CD14-positive monocyte (primary cell): ENCODE results near the gene CDK5RAP3. TPM values are rescaled to one million over a fixed set of nuclear protein-coding genes. Genes with fewer than 3 reads are reported as not detected.

Source experiments
- DNase-seq, 3 donors: peaks; one replicate each; pipeline ENCODE4 v3.0.0-alpha.2; 2011 to 2022
- H2AFZ ChIP-seq: 2 replicates; pipeline ENCODE4 v1.6.0; 2012; ENCODE audit warnings: mild to moderate bottlenecking, low read depth, low read length, inconsistent platforms; ENCODE audit not compliant: insufficient read depth, poor library complexity, severe bottlenecking
- H3K27ac ChIP-seq, 2 donors: 1 replicate in 1 of 2; 2 replicates in 1 of 2; pipeline ENCODE4 v1.5.1; 2012 to 2013; ENCODE audit warnings: low read length in 2 of 2, control low read depth in 1 of 2, inconsistent platforms in 1 of 2, low read depth in 1 of 2, mild to moderate bottlenecking in 1 of 2
- H3K27me3 ChIP-seq, 2 donors: one replicate each; pipeline versions ENCODE4 v1.6.0 to v1.6.1; 2011 to 2013; ENCODE audit warnings: low read length in 2 of 2; ENCODE audit not compliant: control insufficient read depth in 2 of 2, insufficient read depth in 2 of 2
- H3K36me3 ChIP-seq, 2 donors: replicated peaks in 1 of 2; 1 replicate in 1 of 2; 2 replicates in 1 of 2; pipeline versions ENCODE4 v1.5.1 to v1.6.1; 2012 to 2013; ENCODE audit warnings: low read length in 2 of 2, control low read depth in 1 of 2, inconsistent platforms in 1 of 2, mild to moderate bottlenecking in 1 of 2; ENCODE audit not compliant: insufficient read depth in 2 of 2, control insufficient read depth in 1 of 2
- H3K4me1 ChIP-seq, 2 donors: 1 replicate in 1 of 2; 2 replicates in 1 of 2; pipeline versions ENCODE4 v1.5.1 to v1.6.1; 2012 to 2013; ENCODE audit warnings: low read length in 2 of 2, control low read depth in 1 of 2, inconsistent platforms in 1 of 2, mild to moderate bottlenecking in 1 of 2, moderate library complexity in 1 of 2; ENCODE audit not compliant: insufficient read depth in 2 of 2, control insufficient read depth in 1 of 2
- H3K4me2 ChIP-seq: replicated peaks from 2 replicates; pipeline ENCODE3; 2012; ENCODE audit warnings: low read length, moderate library complexity, mild to moderate bottlenecking; ENCODE audit not compliant: poor library complexity, severe bottlenecking; ENCODE audit errors: extremely low read depth
- H3K4me3 ChIP-seq, 3 experiments: fragments of 200-600 bp in 1 of 3; sonication (generic) in 1 of 3; replicated peaks in 1 of 3; 1 replicate in 2 of 3; 2 replicates in 1 of 3; pipeline ENCODE4 v1.5.1; 2011 to 2013; ENCODE audit warnings: low read length in 3 of 3, mild to moderate bottlenecking in 3 of 3, control low read depth in 2 of 3, low read depth in 2 of 3, inconsistent platforms in 1 of 3, moderate library complexity in 1 of 3
- H3K79me2 ChIP-seq: 2 replicates; pipeline ENCODE4 v1.6.0; 2012; ENCODE audit warnings: mild to moderate bottlenecking, control low read depth, inconsistent platforms, low read length, moderate library complexity; ENCODE audit not compliant: insufficient read depth
- H3K9ac ChIP-seq: 2 replicates; pipeline ENCODE4 v1.6.0; 2017; ENCODE audit warnings: low read length, mild to moderate bottlenecking; ENCODE audit not compliant: insufficient read depth, poor library complexity, severe bottlenecking
- H3K9me3 ChIP-seq, 2 donors: replicated peaks in 1 of 2; 1 replicate in 1 of 2; 2 replicates in 1 of 2; pipeline versions ENCODE4 v1.5.1 to v1.6.1; 2012 to 2013; ENCODE audit warnings: low read length in 2 of 2, control low read depth in 1 of 2; ENCODE audit not compliant: control insufficient read depth in 1 of 2, insufficient read depth in 1 of 2
- H4K20me1 ChIP-seq: 2 replicates; pipeline ENCODE4 v1.6.0; 2012; ENCODE audit warnings: mild to moderate bottlenecking, low read length, control low read depth, moderate library complexity; ENCODE audit not compliant: insufficient read depth
- H3K27ac Mint-ChIP-seq, 7 donors: one replicate each; pipeline ENCODE4 v1.8.0; 2020; ENCODE audit warnings: mild to moderate bottlenecking in 7 of 7, mixed read lengths in 7 of 7, moderate library complexity in 6 of 7, inconsistent platforms in 2 of 7
- H3K27me3 Mint-ChIP-seq, 3 donors: one replicate each; pipeline ENCODE4 v1.8.0; 2021 to 2022; ENCODE audit warnings: low read depth in 3 of 3, mild to moderate bottlenecking in 3 of 3, mixed read lengths in 3 of 3, moderate library complexity in 3 of 3, inconsistent platforms in 1 of 3
- H3K36me3 Mint-ChIP-seq, 2 donors: one replicate each; pipeline ENCODE4 v1.8.0; 2020; ENCODE audit warnings: mixed read lengths in 2 of 2, inconsistent platforms in 1 of 2, mild to moderate bottlenecking in 1 of 2
- H3K4me1 Mint-ChIP-seq: one replicate; pipeline ENCODE4 v1.8.0; 2020; ENCODE audit warnings: mild to moderate bottlenecking, mixed read lengths
- H3K4me3 Mint-ChIP-seq, 2 donors: one replicate each; pipeline ENCODE4 v1.8.0; 2020; ENCODE audit warnings: mild to moderate bottlenecking in 2 of 2, mixed read lengths in 2 of 2, moderate library complexity in 1 of 2
- H3K9me3 Mint-ChIP-seq, 7 donors: one replicate each; pipeline ENCODE4 v1.8.0; 2020 to 2022; ENCODE audit warnings: mixed read lengths in 7 of 7, mild to moderate bottlenecking in 6 of 7, moderate library complexity in 6 of 7, inconsistent platforms in 2 of 7
- CTCF ChIP-seq: fragments of 200-600 bp; IDR thresholded peaks from one replicate; pipeline ENCODE4 v1.8.0; 2022; ENCODE audit warnings: antibody characterized with exemption, mild to moderate bottlenecking
- WGBS: methylation state at CpG from one replicate; pipeline ENCODE4 v1.1.5; 2013; ENCODE audit warnings: missing lambda C conversion rate; ENCODE audit not compliant: insufficient coverage; 5-methylcytosine and 5-hydroxymethylcytosine counted together
- intact Hi-C, 2 donors: fragments of 100-400 bp; cut with micrococcal nuclease; formaldehyde crosslinking; loops; one replicate each; pipeline versions ENCODE4 v1.15.0 to v1.15.1; 2023
- polyA plus RNA-seq, 3 donors: library from polyadenylated mRNA; depleted of rRNA in 1 of 3; unstranded in 2 of 3; stranded (reverse) in 1 of 3; fragments of 300-500 nt in 2 of 3; fragments of >200 nt in 1 of 3; fragmentation: Illumina TruSeq in 2 of 3; gene quantifications; 1 replicate in 2 of 3; 2 replicates in 1 of 3; pipeline ENCODE4 v1.2.3, GENCODE V29; 2012 to 2021

Gene CDK5RAP3
- polyA plus RNA-seq, 3 donors = 86.1 to 782 (median 94.4) TPM

GRCh38 chr17:47998044-47998443, 27.1 kb downstream of the CDK5RAP3 start:
- Histone ChIP-seq H3K79me2 (no peaks in the 10 kb centered on the region), H3K36me3 (no peaks in the 10 kb centered on the region), H3K9me3 (no peaks in the 10 kb centered on the region), H3K4me2 (no peak overlapping the region), H3K27ac (no peak overlapping the region), H4K20me1 (no peaks in the 10 kb centered on the region), H3K4me1 (peaks cover 42 to 45% of the 10 kb centered on the region in 2 donors), H3K4me3 (no peak overlapping the region), H3K27me3 (no peaks in the 10 kb centered on the region), H3K9ac (no peak overlapping the region), H2AFZ (no peak overlapping the region)
- H3K36me3 Mint-ChIP-seq = peaks cover 0 to 1% of the 10 kb centered on the region in 2 donors
- peaks cover 38% of the 10 kb centered on the region for H3K4me1 Mint-ChIP-seq
- TF ChIP-seq CTCF = no peak
- intact Hi-C loops = no loop called here
- H3K27me3 Mint-ChIP-seq = peaks cover 2 to 6% (median 3%) of the 10 kb centered on the region in 3 donors
- no peaks in the 10 kb centered on the region for H3K9me3 Mint-ChIP-seq
- peak overlapping the region in 6 of 7 donors; percentile 5 to 81 (median 62) for H3K27ac Mint-ChIP-seq
- WGBS = no CpG with 5 or more reads among the region's 7 CpGs
- H3K4me3 Mint-ChIP-seq = no peak overlapping the region
- DNase-seq = no peak

- peaks cover 53% of the 10 kb centered on the region for H3K4me1 Mint-ChIP-seq
These were observed 28.7 kb downstream of the CDK5RAP3 start for GRCh38 chr17:47999582-47999981.

More at GRCh38 chr17:47999582-47999981, 28.7 kb downstream of the CDK5RAP3 start:
- Histone ChIP-seq H3K79me2 (no peaks in the 10 kb centered on the region), H3K27ac (no peak overlapping the region), H3K4me2 (no peak overlapping the region), H3K9ac (no peak overlapping the region), H3K4me1 (peaks cover 57 to 61% of the 10 kb centered on the region in 2 donors), H3K4me3 (no peak overlapping the region), H3K36me3 (no peaks in the 10 kb centered on the region), H4K20me1 (no peaks in the 10 kb centered on the region), H3K9me3 (no peaks in the 10 kb centered on the region), H2AFZ (peak overlapping the region; percentile 42), H3K27me3 (no peaks in the 10 kb centered on the region)
- WGBS = 30% methylated on average over 2 of the region's 4 CpGs
- DNase-seq = peak in 1 of 3 donors; percentile 48
- no peak overlapping the region for H3K4me3 Mint-ChIP-seq
- H3K36me3 Mint-ChIP-seq = peaks cover 0 to 1% of the 10 kb centered on the region in 2 donors
- H3K27ac Mint-ChIP-seq = peak overlapping the region; percentile 71 to 96 (median 76)
- no peak for TF ChIP-seq CTCF
- intact Hi-C loops = no loop called here
- H3K27me3 Mint-ChIP-seq = peaks cover 0 to 6% (median 2%) of the 10 kb centered on the region in 3 donors
- peaks cover 0 to 2% (median 0%) of the 10 kb centered on the region in 7 donors for H3K9me3 Mint-ChIP-seq
